SH-SY5Y (cell line): ENCODE data around the gene GOT2.

Experiments
- GATA2 ChIP-seq: IDR thresholded peaks from 2 replicates; pipeline ENCODE4 v1.6.1; 2011; ENCODE audit warnings: mild to moderate bottlenecking, low read depth, low read length
- GATA3 ChIP-seq: IDR thresholded peaks from 2 replicates; pipeline ENCODE4 v1.6.1; 2011; ENCODE audit warnings: low read depth, mild to moderate bottlenecking, low read length, moderate library complexity

DNA sequence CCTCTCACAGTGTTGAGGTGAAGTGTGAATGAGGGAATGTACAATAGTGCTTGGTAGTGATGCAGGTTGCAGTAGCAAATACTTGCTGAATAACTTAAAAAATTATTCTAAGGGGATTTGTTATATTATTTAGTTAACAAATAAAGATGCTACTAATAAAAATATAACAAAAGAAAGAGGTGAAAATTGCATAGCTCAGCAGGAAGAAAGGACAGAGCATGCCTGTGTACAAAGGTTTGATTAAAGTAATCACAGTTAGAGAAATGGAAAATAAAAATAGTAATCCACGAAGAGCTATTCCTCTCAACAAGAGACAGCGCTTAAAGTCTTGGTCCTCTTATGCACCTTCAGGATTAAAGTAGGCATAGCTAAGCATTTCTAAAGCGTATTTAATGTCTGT lies 11.0 kb downstream of the GOT2 start:
- TF ChIP-seq GATA2 (no peak), GATA3 (no peak)
